Stimulated activated CD4-positive, alpha-beta T cell treated with anti-CD3 and anti-CD28 coated beads, Interleukin-1b, Interleukin-23, amount 100 ng/mL, for 24 hours (primary cell): Measurements from ENCODE around the gene GRAMD1B.

ENCODE experiments used
- DNase-seq, 4 experiments: peaks; one replicate each; pipeline ENCODE4 v3.0.0-alpha.2; 2020; ENCODE audit warnings: low read depth in 4 of 4, low spot score in 1 of 4

GRAMD1B gene

GRCh38 chr11:123586568-123586967, 156.5 kb downstream of the GRAMD1B start:
- DNase-seq, result no peak

GRCh38 chr11:123587044-123587443, 157.0 kb downstream of the GRAMD1B start:
- DNase-seq, result no peak

- DNase-seq, result no peak
These were observed 157.5 kb downstream of the GRAMD1B start for GRCh38 chr11:123587559-123587958.

GRCh38 chr11:123588117-123588863, 158.2 kb downstream of the GRAMD1B start:
- no peak for DNase-seq

GRCh38 chr11:123588864-123589262, 158.8 kb downstream of the GRAMD1B start:
- no peak for DNase-seq

GRCh38 chr11:123590296-123590912, 160.3 kb downstream of the GRAMD1B start:
- no peak for DNase-seq

- DNase-seq, result no peak
These were observed 163.5 kb downstream of the GRAMD1B start for GRCh38 chr11:123593570-123593969.

GRCh38 chr11:123594188-123594901, 164.3 kb downstream of the GRAMD1B start:
- DNase-seq, result no peak

- no peak for DNase-seq
These were observed 164.9 kb downstream of the GRAMD1B start for GRCh38 chr11:123594921-123595320.

GRCh38 chr11:123597859-123598258, 167.8 kb downstream of the GRAMD1B start:
- no peak for DNase-seq

- DNase-seq, result no peak
These were observed 171.1 kb downstream of the GRAMD1B start for GRCh38 chr11:123601136-123601535.

GRCh38 chr11:123601743-123602142, 171.7 kb downstream of the GRAMD1B start:
- no peak for DNase-seq

- DNase-seq, result no peak
These were observed 173.6 kb downstream of the GRAMD1B start for GRCh38 chr11:123603666-123604065.

- DNase-seq, result no peak
These were observed 177.7 kb downstream of the GRAMD1B start for GRCh38 chr11:123607781-123608180.

- DNase-seq, result no peak
These were observed 178.3 kb downstream of the GRAMD1B start for GRCh38 chr11:123608371-123608770.

GRCh38 chr11:123608945-123609344, 178.9 kb downstream of the GRAMD1B start:
- no peak for DNase-seq

- DNase-seq, result no peak
These were observed 181.6 kb downstream of the GRAMD1B start for GRCh38 chr11:123611698-123612097.

GRCh38 chr11:123616505-123617198, 186.6 kb downstream of the GRAMD1B start:
- no peak for DNase-seq

GRCh38 chr11:123622576-123622975, 192.5 kb downstream of the GRAMD1B start:
- no peak for DNase-seq

- DNase-seq, result no peak
These were observed 194.9 kb downstream of the GRAMD1B start for GRCh38 chr11:123624974-123625373.

GRCh38 chr11:123628936-123629683, 199.0 kb downstream of the GRAMD1B start:
- no peak for DNase-seq
